ENCODE results near the gene CNIH2. TPM values are rescaled to one million over a fixed set of nuclear protein-coding genes. Genes with fewer than 3 reads are reported as not detected.

CNIH2 gene
- total and polyA plus RNA-seq, 2 of the 8 experiments (the other 6 are each of a cell fraction or from before 2014, with no cell fraction given) = 12.5 to 15.8 TPM

DNA sequence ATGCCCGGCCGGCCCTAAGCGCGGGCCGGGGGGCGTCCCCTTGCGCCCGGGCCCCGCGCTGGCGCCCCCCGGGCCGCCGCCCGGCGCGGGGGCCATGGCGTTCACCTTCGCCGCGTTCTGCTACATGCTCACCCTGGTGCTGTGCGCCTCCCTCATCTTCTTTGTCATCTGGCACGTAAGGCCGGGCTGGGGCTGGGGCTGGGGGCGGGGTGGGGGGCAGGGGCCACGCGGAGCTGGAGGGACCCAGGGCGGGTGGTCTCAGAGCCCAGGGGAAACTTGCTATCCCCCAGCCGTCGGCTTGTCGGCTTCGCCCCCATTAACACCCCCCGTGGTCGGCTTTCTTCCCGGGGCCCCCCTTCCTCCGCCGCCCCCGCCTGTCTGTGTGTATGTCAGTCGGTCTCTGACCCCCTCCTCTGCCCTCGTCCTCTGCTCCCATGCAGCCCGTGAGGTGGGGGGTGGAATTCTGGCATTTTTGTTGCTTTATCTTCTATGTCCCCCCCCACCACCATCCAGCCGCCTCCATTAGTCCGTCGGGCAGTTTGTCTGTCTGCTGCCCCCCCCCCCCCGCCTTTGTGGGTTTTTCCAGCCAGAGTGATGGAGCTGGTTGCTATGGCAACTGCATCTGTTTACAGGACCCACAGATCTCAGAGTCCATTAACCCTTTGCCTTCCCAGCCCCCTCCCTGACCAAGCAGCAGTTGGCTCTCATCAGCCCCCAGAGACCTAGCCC lies 552 bp downstream of the CNIH2 start (continued):
- TF ChIP-seq CBX8 (IDR thresholded peaks at IDR 0.05; ENCODE audit: borderline replicate concordance, low read depth, low read length) (no peak), EZH2 (IDR thresholded peaks at IDR 0.05; ENCODE audit: low read depth, low read length, severe bottlenecking) (no peak), NANOG (IDR thresholded peaks at IDR 0.05; ENCODE audit: insufficient read depth, low read depth, low read length, poor library complexity, severe bottlenecking) (no peak)

All from H1 (cell line).